ENCODE data around the gene SLC44A5. TPM values are rescaled to one million over a fixed set of nuclear protein-coding genes. Genes with fewer than 3 reads are reported as not detected.

Gene SLC44A5
- total and polyA plus RNA-seq, 4 donors = 0.13 to 1.1 (median 0.22) TPM

DNA sequence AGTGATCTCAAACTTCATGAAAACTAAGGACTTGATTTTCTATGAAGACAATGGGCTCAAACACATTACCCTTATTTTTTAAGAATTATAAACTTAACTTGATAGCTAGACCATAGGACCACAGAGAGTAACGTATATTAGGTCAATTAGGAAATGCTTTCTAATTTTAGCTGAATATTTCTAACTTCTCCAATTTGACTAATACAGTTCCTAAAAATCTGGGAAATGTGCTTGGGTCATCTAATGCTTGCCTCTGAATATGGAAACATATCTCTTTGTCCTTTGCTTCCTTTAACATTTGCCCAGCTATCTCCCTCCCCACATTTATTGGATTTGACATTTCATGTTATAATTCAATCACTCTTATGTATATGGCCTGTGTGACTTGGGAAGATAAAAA lies 335.3 kb downstream of the SLC44A5 start:
- 65% methylated on average over 1 of the region's 1 CpG for WGBS
- Histone ChIP-seq H3K9ac (ENCODE audit: low read depth in 1 of 2, low read length in 2 of 2) (no peak overlapping the region), H3K27ac (ENCODE audit: low read depth in 1 of 2, low read length in 2 of 2) (no peak overlapping the region), H3K4me3 (ENCODE audit: low read depth in 1 of 3, low read length in 3 of 3) (no peak overlapping the region), H3K9me3 (ENCODE audit: control insufficient read depth in 4 of 4, low read length in 3 of 4) (no peaks in the 10 kb centered on the region), H3K27me3 (ENCODE audit: control insufficient read depth in 4 of 4, insufficient read depth in 4 of 4, low read length in 3 of 4) (no peaks in the 10 kb centered on the region), H3K36me3 (ENCODE audit: control insufficient read depth in 4 of 4, insufficient read depth in 3 of 4, low read depth in 1 of 4, low read length in 3 of 4) (no peaks in the 10 kb centered on the region), H3K4me1 (ENCODE audit: control insufficient read depth in 4 of 4, insufficient read depth in 4 of 4, low read length in 3 of 4) (no peaks in the 10 kb centered on the region)
- TF ChIP-seq, protein P1, sequence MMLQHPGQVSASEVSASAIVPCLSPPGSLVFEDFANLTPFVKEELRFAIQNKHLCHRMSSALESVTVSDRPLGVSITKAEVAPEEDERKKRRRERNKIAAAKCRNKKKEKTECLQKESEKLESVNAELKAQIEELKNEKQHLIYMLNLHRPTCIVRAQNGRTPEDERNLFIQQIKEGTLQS (IDR thresholded peaks at IDR 0.05) = no peak
- TF ChIP-seq YY1 (IDR thresholded peaks at IDR 0.05) = no peak
- no peak for TF ChIP-seq FOXA1 (IDR thresholded peaks at IDR 0.05)
- DNase-seq (ENCODE audit: low spot score) = no peak

DNA sequence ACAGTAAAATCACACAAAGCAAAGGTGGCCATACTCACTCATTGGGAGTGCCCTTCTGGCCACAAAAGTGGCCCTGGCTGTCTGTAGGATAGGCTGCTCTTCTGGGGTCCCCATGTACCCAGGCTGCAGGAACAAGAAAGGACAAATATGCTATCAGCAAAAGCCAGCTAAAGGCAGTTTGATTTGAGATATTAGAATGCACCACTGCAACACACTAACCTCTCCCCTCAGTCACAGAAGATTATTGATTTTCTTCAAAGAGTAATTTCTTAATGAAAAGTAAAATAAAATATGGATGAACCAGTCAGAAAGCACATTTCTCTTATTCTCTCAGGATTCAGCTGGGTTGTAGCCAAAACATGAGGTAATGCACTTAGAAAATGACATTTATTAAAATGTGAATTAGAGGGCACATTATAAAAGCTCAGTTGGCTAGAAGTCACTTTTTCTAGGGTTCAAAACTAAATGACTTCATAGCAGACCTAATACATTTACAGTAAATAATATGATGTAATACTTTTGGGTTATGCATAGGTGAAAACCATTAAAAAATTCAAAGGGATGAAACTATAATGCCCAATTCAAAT lies 335.9 kb downstream of the SLC44A5 start:
- no peaks in the 10 kb centered on the region for H3K4me1 ChIP-seq (ENCODE audit: control insufficient read depth in 4 of 4, insufficient read depth in 4 of 4, low read length in 3 of 4)
- no peak for TF ChIP-seq FOXA1 (IDR thresholded peaks at IDR 0.05)
- TF ChIP-seq EGR1 (IDR thresholded peaks at IDR 0.05; ENCODE audit: low read depth in 2 of 2) = no peak
- TF ChIP-seq, protein P1 (IDR thresholded peaks at IDR 0.05) = no peak
- TF ChIP-seq, protein P2, sequence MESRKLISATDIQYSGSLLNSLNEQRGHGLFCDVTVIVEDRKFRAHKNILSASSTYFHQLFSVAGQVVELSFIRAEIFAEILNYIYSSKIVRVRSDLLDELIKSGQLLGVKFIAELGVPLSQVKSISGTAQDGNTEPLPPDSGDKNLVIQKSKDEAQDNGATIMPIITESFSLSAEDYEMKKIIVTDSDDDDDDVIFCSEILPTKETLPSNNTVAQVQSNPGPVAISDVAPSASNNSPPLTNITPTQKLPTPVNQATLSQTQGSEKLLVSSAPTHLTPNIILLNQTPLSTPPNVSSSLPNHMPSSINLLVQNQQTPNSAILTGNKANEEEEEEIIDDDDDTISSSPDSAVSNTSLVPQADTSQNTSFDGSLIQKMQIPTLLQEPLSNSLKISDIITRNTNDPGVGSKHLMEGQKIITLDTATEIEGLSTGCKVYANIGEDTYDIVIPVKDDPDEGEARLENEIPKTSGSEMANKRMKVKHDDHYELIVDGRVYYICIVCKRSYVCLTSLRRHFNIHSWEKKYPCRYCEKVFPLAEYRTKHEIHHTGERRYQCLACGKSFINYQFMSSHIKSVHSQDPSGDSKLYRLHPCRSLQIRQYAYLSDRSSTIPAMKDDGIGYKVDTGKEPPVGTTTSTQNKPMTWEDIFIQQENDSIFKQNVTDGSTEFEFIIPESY (IDR thresholded peaks at IDR 0.05) = no peak
- TF ChIP-seq, protein P3, sequence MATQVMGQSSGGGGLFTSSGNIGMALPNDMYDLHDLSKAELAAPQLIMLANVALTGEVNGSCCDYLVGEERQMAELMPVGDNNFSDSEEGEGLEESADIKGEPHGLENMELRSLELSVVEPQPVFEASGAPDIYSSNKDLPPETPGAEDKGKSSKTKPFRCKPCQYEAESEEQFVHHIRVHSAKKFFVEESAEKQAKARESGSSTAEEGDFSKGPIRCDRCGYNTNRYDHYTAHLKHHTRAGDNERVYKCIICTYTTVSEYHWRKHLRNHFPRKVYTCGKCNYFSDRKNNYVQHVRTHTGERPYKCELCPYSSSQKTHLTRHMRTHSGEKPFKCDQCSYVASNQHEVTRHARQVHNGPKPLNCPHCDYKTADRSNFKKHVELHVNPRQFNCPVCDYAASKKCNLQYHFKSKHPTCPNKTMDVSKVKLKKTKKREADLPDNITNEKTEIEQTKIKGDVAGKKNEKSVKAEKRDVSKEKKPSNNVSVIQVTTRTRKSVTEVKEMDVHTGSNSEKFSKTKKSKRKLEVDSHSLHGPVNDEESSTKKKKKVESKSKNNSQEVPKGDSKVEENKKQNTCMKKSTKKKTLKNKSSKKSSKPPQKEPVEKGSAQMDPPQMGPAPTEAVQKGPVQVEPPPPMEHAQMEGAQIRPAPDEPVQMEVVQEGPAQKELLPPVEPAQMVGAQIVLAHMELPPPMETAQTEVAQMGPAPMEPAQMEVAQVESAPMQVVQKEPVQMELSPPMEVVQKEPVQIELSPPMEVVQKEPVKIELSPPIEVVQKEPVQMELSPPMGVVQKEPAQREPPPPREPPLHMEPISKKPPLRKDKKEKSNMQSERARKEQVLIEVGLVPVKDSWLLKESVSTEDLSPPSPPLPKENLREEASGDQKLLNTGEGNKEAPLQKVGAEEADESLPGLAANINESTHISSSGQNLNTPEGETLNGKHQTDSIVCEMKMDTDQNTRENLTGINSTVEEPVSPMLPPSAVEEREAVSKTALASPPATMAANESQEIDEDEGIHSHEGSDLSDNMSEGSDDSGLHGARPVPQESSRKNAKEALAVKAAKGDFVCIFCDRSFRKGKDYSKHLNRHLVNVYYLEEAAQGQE (IDR thresholded peaks at IDR 0.05) = no peak
- TF ChIP-seq RAD21 (IDR thresholded peaks at IDR 0.05) = no peak
- TF ChIP-seq GABPA (IDR thresholded peaks at IDR 0.05 in 1 of 2, conservative IDR thresholded peaks at IDR 0.05 in 1 of 2) = no peak
- TF ChIP-seq SP1 (IDR thresholded peaks at IDR 0.05) = no peak
- TF ChIP-seq, protein P4, sequence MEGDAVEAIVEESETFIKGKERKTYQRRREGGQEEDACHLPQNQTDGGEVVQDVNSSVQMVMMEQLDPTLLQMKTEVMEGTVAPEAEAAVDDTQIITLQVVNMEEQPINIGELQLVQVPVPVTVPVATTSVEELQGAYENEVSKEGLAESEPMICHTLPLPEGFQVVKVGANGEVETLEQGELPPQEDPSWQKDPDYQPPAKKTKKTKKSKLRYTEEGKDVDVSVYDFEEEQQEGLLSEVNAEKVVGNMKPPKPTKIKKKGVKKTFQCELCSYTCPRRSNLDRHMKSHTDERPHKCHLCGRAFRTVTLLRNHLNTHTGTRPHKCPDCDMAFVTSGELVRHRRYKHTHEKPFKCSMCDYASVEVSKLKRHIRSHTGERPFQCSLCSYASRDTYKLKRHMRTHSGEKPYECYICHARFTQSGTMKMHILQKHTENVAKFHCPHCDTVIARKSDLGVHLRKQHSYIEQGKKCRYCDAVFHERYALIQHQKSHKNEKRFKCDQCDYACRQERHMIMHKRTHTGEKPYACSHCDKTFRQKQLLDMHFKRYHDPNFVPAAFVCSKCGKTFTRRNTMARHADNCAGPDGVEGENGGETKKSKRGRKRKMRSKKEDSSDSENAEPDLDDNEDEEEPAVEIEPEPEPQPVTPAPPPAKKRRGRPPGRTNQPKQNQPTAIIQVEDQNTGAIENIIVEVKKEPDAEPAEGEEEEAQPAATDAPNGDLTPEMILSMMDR (IDR thresholded peaks at IDR 0.05; ENCODE audit: low read depth, low read length, missing input control) = no peak
- TF ChIP-seq HNF4G (IDR thresholded peaks at IDR 0.05) = no peak
- no peak for TF ChIP-seq JUND (IDR thresholded peaks at IDR 0.05)
- no peak for TF ChIP-seq TAF1 (conservative IDR thresholded peaks at IDR 0.05)
- H3K36me3 ChIP-seq (ENCODE audit: control insufficient read depth in 4 of 4, insufficient read depth in 3 of 4, low read depth in 1 of 4, low read length in 3 of 4) = no peaks in the 10 kb centered on the region
- no peak for DNase-seq (ENCODE audit: low spot score)
- H3K9me3 ChIP-seq (ENCODE audit: control insufficient read depth in 4 of 4, low read length in 3 of 4) = no peaks in the 10 kb centered on the region
- H3K4me3 ChIP-seq (ENCODE audit: low read depth in 1 of 3, low read length in 3 of 3) = no peak overlapping the region
- no peak overlapping the region for H3K9ac ChIP-seq (ENCODE audit: low read depth in 1 of 2, low read length in 2 of 2)
- no peak overlapping the region for H3K27ac ChIP-seq (ENCODE audit: low read depth in 1 of 2, low read length in 2 of 2)
- no peaks in the 10 kb centered on the region for H3K27me3 ChIP-seq (ENCODE audit: control insufficient read depth in 4 of 4, insufficient read depth in 4 of 4, low read length in 3 of 4)
